Spleen (tissue), 7 donors: ENCODE data around the gene AFP.

Experiments used
- CTCF ChIP-seq, 11 experiments: fragments of 200-600 bp in 7 of 11; fragments of 450-650 bp in 4 of 11; sonication (generic) in 4 of 11; IDR thresholded peaks in 8 of 11; conservative IDR thresholded peaks in 3 of 11; 1 replicate in 7 of 11; 2 replicates in 4 of 11; pipeline versions ENCODE4 v1.4.0 to v1.8.0; 2016 to 2021; ENCODE audit warnings: antibody characterized with exemption in 11 of 11, inconsistent platforms in 4 of 11, mild to moderate bottlenecking in 1 of 11
- POLR2A ChIP-seq, 3 donors: fragments of 450-650 bp; IDR thresholded peaks; one replicate each; pipeline ENCODE4 v1.5.1; 2017; ENCODE audit warnings: antibody characterized with exemption in 3 of 3, mild to moderate bottlenecking in 1 of 3
- POLR2AphosphoS5 ChIP-seq, 3 donors: sonication (generic); formaldehyde crosslinking; IDR thresholded peaks; one replicate each; pipeline ENCODE4 v1.5.1; 2017; ENCODE audit warnings: antibody characterized with exemption in 3 of 3
- donor health status: DM: no; HTN: no; CAD: no; lungs with moderate emphysema.
- donor health status: DM: no; HTN: no; CAD: no.
- donor health status: DM: no; HTN: no; CAD: no.

DNA sequence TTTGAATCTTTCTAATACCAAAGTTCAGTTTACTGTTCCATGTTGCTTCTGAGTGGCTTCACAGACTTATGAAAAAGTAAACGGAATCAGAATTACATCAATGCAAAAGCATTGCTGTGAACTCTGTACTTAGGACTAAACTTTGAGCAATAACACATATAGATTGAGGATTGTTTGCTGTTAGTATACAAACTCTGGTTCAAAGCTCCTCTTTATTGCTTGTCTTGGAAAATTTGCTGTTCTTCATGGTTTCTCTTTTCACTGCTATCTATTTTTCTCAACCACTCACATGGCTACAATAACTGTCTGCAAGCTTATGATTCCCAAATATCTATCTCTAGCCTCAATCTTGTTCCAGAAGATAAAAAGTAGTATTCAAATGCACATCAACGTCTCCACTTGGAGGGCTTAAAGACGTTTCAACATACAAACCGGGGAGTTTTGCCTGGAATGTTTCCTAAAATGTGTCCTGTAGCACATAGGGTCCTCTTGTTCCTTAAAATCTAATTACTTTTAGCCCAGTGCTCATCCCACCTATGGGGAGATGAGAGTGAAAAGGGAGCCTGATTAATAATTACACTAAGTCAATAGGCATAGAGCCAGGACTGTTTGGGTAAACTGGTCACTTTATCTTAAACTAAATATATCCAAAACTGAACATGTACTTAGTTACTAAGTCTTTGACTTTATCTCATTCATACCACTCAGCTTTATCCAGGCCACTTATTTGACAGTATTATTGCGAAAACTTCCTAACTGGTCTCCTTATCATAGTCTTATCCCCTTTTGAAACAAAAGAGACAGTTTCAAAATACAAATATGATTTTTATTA is 3.6 kb upstream of the AFP start:
- no peak for TF ChIP-seq CTCF (IDR thresholded peaks at IDR 0.05 in 8 of 11, conservative IDR thresholded peaks at IDR 0.05 in 3 of 11)
- TF ChIP-seq POLR2AphosphoS5 (IDR thresholded peaks at IDR 0.05): no peak
- TF ChIP-seq POLR2A (IDR thresholded peaks at IDR 0.05): no peak
